K562 (cell line): ENCODE measurements around the gene MYOZ1. TPM values are rescaled to one million over a fixed set of nuclear protein-coding genes. Genes with fewer than 3 reads are reported as not detected.

ENCODE experiments used
- ATAC-seq: fragments of 200-7000 bp; cut with Tn5 transposase; 3 replicates; pipeline ENCODE4 v1.9.1; 2020; ENCODE audit warnings: moderate library complexity
- BruUV-seq: library from RNA; stranded (reverse); fragments of 400-500 nt; replicated peaks from 2 replicates; lab custom pipeline; 2021; lab: Mats Ljungman, UMichigan
- CTCF ChIA-PET: fragments of 300-600 bp; formaldehyde crosslinking; extraction: SDS; loops from one replicate; lab custom pipeline; 2021; ENCODE audit warnings: low intra/inter-chr PET ratio; lab: Yijun Ruan, JAX
- POLR2A ChIA-PET: fragments of 300-600, 350-650 bp; sonication (Branson Sonifier 250); formaldehyde crosslinking; extraction: SDS; loops from one replicate; lab custom pipeline; 2021; ENCODE audit warnings: antibody characterized with exemption, inconsistent platforms; lab: Yijun Ruan, JAX
- DNase-seq, 4 experiments: peaks; one replicate each; pipeline versions ENCODE4 v3.0.0 to v3.0.0-alpha.2; 2011 to 2018; ENCODE audit warnings: low spot score in 3 of 4, mixed read lengths in 3 of 4; ENCODE audit errors: extremely low read depth in 1 of 4
- FAIRE-seq: peaks from 2 replicates; lab custom pipeline; 2011; peaks lifted over from hg19 to GRCh38; lab: Jason Lieb, UNC
- H2AFZ ChIP-seq: 2 replicates; pipeline ENCODE4 v1.6.0; 2011; ENCODE audit warnings: low read depth, low read length, control low read depth, inconsistent platforms
- H3K27ac ChIP-seq: fragments of 200-600 bp; 3 replicates; pipeline ENCODE4 v1.8.0; 2011; ENCODE audit warnings: low read depth, mild to moderate bottlenecking, control low read depth, inconsistent platforms, low read length, moderate library complexity, mixed read lengths; ENCODE audit errors: extremely low read depth
- H3K27me3 ChIP-seq, 2 experiments: fragments of 300-600 bp in 1 of 2; 2 replicates in 1 of 2; 3 replicates in 1 of 2; pipeline versions ENCODE4 v1.6.0 to v1.8.0; 2011; ENCODE audit warnings: inconsistent platforms in 2 of 2, low read length in 2 of 2, mild to moderate bottlenecking in 1 of 2, mixed read lengths in 1 of 2, moderate library complexity in 1 of 2; ENCODE audit not compliant: control insufficient read depth in 2 of 2, insufficient read depth in 2 of 2
- H3K36me3 ChIP-seq: fragments of 300-600 bp; 3 replicates; pipeline ENCODE4 v1.8.0; 2011; ENCODE audit warnings: mild to moderate bottlenecking, low read length, inconsistent platforms; ENCODE audit not compliant: control insufficient read depth, insufficient read depth
- H3K4me1 ChIP-seq, 2 experiments: fragments of 200-600 bp in 1 of 2; replicated peaks in 1 of 2; 2 replicates in 1 of 2; 3 replicates in 1 of 2; pipeline versions ENCODE4 v1.5.1 to v1.8.0; 2011; ENCODE audit warnings: inconsistent platforms in 2 of 2, low read length in 2 of 2, mild to moderate bottlenecking in 1 of 2, mixed read lengths in 1 of 2, moderate library complexity in 1 of 2; ENCODE audit not compliant: control insufficient read depth in 2 of 2, insufficient read depth in 2 of 2
- H3K4me2 ChIP-seq: 2 replicates; pipeline ENCODE4 v1.6.1; 2011; ENCODE audit warnings: low read length, control low read depth, inconsistent platforms, mixed read lengths; ENCODE audit not compliant: insufficient read depth
- H3K4me3 ChIP-seq: fragments of 200-600 bp; sonication (generic), shearing (Covaris generic); 2 replicates; pipeline ENCODE4 v1.5.1; 2016; ENCODE audit warnings: control low read depth, inconsistent platforms
- H3K79me2 ChIP-seq: fragments of 200-600 bp; 3 replicates; pipeline ENCODE4 v1.8.0; 2011; ENCODE audit warnings: low read length, inconsistent platforms; ENCODE audit not compliant: control insufficient read depth, insufficient read depth
- H3K9ac ChIP-seq, 2 experiments: 2 replicates each; pipeline versions ENCODE4 v1.6.0 to v1.6.1; 2011; ENCODE audit warnings: low read depth in 2 of 2, low read length in 2 of 2, control low read depth in 1 of 2, inconsistent platforms in 1 of 2, mild to moderate bottlenecking in 1 of 2, mixed read lengths in 1 of 2; ENCODE audit not compliant: insufficient read depth in 1 of 2
- H3K9me1 ChIP-seq: one replicate; pipeline ENCODE4 v1.6.0; 2011; ENCODE audit warnings: inconsistent platforms, mild to moderate bottlenecking, low read length, moderate library complexity; ENCODE audit not compliant: control insufficient read depth, insufficient read depth
- H3K9me3 ChIP-seq: replicated peaks from 2 replicates; pipeline ENCODE4 v1.5.1; 2011; ENCODE audit warnings: low read depth, low read length, inconsistent platforms; ENCODE audit not compliant: control insufficient read depth, insufficient read depth
- H4K20me1 ChIP-seq: replicated peaks from 2 replicates; pipeline ENCODE4 v1.6.1; 2011; ENCODE audit warnings: low read length, inconsistent platforms, mixed read lengths; ENCODE audit not compliant: control insufficient read depth, insufficient read depth
- CC2D1A ChIP-seq: fragments of 450-650 bp; IDR thresholded peaks from 2 replicates; pipeline ENCODE4 v1.6.1; 2017; ENCODE audit warnings: mild to moderate bottlenecking
- KLF13 ChIP-seq: fragments of 450-650 bp; IDR thresholded peaks from 2 replicates; pipeline ENCODE4 v1.6.1; 2016; ENCODE audit warnings: missing genetic modification characterization, low read depth, mild to moderate bottlenecking, missing compliant biosample characterization, moderate library complexity, borderline replicate concordance
- MAFF ChIP-seq: IDR thresholded peaks from 2 replicates; pipeline ENCODE4 v1.6.1; 2012; ENCODE audit warnings: low read length, improper control_type of control experiment
- OTX1 ChIP-seq: fragments of 450-650 bp; formaldehyde crosslinking; IDR thresholded peaks from 2 replicates; pipeline ENCODE4 v1.4.0; 2022; ENCODE audit warnings: mild to moderate bottlenecking
- ZNF175 ChIP-seq: fragments of 200-800 bp; sonication (Bioruptor generic); IDR thresholded peaks from 2 replicates; pipeline ENCODE4 v1.6.1; 2016; ENCODE audit warnings: low read depth, mild to moderate bottlenecking, missing genetic modification characterization, missing compliant biosample characterization
- ZNF347 ChIP-seq: fragments of 450-650 bp; formaldehyde crosslinking; IDR thresholded peaks from 2 replicates; pipeline ENCODE4 v1.4.0; 2020; ENCODE audit warnings: low read depth, mild to moderate bottlenecking, moderate library complexity
- ZNF551 ChIP-seq: fragments of 250-450 bp; sonication (Bioruptor Pico); IDR thresholded peaks from 2 replicates; pipeline ENCODE4 v1.5.0; 2021; ENCODE audit warnings: mild to moderate bottlenecking, moderate library complexity
- ZNF76 ChIP-seq: fragments of 250-450 bp; sonication (Bioruptor Pico); IDR thresholded peaks from 2 replicates; pipeline ENCODE4 v1.4.0; 2020; ENCODE audit warnings: mild to moderate bottlenecking, moderate library complexity, borderline replicate concordance
- ZNF764 ChIP-seq: fragments of 250-450 bp; sonication (Bioruptor Pico); IDR thresholded peaks from 2 replicates; pipeline ENCODE4 v1.4.0; 2020; ENCODE audit warnings: low read depth, mild to moderate bottlenecking, moderate library complexity
- WGBS: fragments of 100-300 bp; shearing (Covaris generic); methylation state at CpG from one replicate; pipeline ENCODE4 v1.1.6; 2016; ENCODE audit warnings: low coverage, mixed read lengths; ENCODE audit not compliant: insufficient coverage; ENCODE audit errors: missing lambda C conversion rate; 5-methylcytosine and 5-hydroxymethylcytosine counted together
- in situ Hi-C: fragments of 300-500 bp; cut with MboI; formaldehyde crosslinking; loops from 4 replicates; pipeline ENCODE4 v1.15.0; 2018; ENCODE audit warnings: inconsistent platforms, mixed read lengths
- intact Hi-C: fragments of 100-400 bp; cut with micrococcal nuclease; formaldehyde crosslinking; loops from 2 replicates; pipeline ENCODE4 v1.14.2; 2022
- polyA plus RNA-seq, 8 experiments: library from polyadenylated mRNA; depleted of rRNA in 4 of 8; stranded (reverse) in 5 of 8; unstranded in 3 of 8; fragments of >200 nt; fragmentation: Nextera tagmentation in 2 of 8; fragmentation: Illumina TruSeq in 1 of 8; extraction: Ambion mirVana in 2 of 8; extraction: Trizol in 1 of 8; gene quantifications; 2 replicates each; pipeline versions ENCODE4 v1.2.1 to v1.2.3, GENCODE V29; 2011 to 2014; ENCODE audit warnings: inconsistent platforms in 1 of 8, missing spikeins in 1 of 8
- total RNA-seq, 7 experiments: library from RNA; depleted of rRNA in 6 of 7; stranded (reverse); fragments of >200 nt in 6 of 7; fragmentation: Illumina TruSeq in 2 of 7; extraction: Trizol in 2 of 7; gene quantifications; 2 replicates each; pipeline versions ENCODE4 v1.2.1 to v1.2.3, GENCODE V29; 2011 to 2021; ENCODE audit warnings: low replicate concordance in 1 of 7
- TF ChIP-seq, protein P1 (sequence below), 2 experiments: IDR thresholded peaks; 2 replicates each; pipeline ENCODE4 v1.6.1; 2012; ENCODE audit warnings: improper control_type of control experiment in 2 of 2, low read depth in 2 of 2, low read length in 2 of 2, borderline replicate concordance in 1 of 2

MYOZ1 gene
- total and polyA plus RNA-seq, 9 of the 15 experiments (the other 6 are each of a cell fraction or from before 2014, with no cell fraction given) = 0.03 to 0.18 (median 0.07) TPM; not detected in 5

DNA sequence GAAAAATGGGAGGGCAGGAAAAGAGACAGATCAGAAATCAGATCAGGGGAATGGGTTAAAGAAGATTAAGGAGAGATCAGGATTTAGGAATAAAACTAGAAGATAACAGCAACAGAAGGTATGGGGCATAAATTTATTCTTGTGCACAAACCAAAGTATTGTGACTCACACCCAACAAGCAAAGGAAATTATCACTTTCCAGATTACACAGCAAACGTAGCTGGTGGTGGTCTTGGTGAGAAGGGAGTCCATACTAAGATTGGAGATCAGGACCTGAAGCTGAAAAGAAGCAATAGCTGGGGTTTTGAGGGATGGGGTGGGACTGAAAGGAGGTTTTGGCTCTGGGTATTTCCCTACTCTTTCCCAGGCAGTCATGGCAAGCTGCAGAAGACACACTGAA lies 3.5 kb upstream of the MYOZ1 start (continued):
- TF ChIP-seq, protein P1, sequence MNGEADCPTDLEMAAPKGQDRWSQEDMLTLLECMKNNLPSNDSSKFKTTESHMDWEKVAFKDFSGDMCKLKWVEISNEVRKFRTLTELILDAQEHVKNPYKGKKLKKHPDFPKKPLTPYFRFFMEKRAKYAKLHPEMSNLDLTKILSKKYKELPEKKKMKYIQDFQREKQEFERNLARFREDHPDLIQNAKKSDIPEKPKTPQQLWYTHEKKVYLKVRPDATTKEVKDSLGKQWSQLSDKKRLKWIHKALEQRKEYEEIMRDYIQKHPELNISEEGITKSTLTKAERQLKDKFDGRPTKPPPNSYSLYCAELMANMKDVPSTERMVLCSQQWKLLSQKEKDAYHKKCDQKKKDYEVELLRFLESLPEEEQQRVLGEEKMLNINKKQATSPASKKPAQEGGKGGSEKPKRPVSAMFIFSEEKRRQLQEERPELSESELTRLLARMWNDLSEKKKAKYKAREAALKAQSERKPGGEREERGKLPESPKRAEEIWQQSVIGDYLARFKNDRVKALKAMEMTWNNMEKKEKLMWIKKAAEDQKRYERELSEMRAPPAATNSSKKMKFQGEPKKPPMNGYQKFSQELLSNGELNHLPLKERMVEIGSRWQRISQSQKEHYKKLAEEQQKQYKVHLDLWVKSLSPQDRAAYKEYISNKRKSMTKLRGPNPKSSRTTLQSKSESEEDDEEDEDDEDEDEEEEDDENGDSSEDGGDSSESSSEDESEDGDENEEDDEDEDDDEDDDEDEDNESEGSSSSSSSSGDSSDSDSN (IDR thresholded peaks at IDR 0.05; ENCODE audit: borderline replicate concordance in 1 of 2, low read depth in 2 of 2, low read length in 2 of 2) = no peak

DNA sequence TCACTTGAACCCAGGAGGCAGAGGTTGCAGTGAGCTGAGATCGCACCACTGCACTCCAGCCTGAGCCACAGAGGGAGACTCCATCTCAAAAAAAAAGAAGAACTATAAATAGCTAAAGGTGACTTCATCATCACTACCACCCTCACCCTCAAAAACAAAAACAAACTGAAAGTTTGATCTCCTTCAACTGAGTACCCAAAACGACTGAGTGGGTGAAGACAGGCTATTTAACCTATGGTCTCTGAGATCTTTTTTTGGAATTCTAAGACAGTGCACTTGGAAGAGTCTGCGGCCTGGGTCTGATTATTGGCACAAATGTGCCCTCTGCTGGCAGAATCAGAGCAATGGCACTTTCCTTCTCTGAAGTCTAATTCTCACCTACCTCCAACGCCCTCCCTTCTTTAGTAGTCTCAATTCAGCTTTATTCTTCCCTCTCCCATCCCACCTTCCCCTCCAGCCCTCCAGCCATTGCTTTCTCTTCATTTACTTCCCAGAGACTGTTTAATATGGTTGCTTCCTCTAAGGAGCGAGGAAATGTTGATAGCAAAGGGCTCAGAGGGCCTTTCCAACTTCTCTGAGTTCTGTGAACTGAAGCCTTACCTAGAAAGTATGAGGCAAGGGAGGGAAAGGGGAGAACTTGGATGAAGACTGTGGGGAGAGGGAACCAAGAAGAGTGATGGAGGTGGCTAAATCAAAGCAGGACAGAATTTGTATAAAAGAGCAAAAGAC lies 2.9 kb upstream of the MYOZ1 start:
- Histone ChIP-seq H3K4me2 (no peak overlapping the region), H3K4me1 (peaks cover 16 to 28% of the 10 kb centered on the region in 2 experiments), H3K36me3 (no peaks in the 10 kb centered on the region), H3K9me1 (no peaks in the 10 kb centered on the region), H3K9ac (no peak overlapping the region), H3K27me3 (peaks cover 12 to 14% of the 10 kb centered on the region in 2 experiments; a peak in 4 of 5 replicates), H4K20me1 (no peaks in the 10 kb centered on the region; the same call in 1 of the 2 replicates), H3K9me3 (no peaks in the 10 kb centered on the region), H3K4me3 (no peak overlapping the region), H3K79me2 (no peaks in the 10 kb centered on the region), H2AFZ (peak overlapping the region; percentile 73), H3K27ac (no peak overlapping the region)
- no TSS peak for BruUV-seq
- POLR2A ChIA-PET = interaction anchor here (1.0 to 1.1 kb wide), 4 partner anchors 14 to 128 kb away, joined by 3 to 4 read pairs (median 4); a partner anchor contains a TSS
- 10% methylated on average over 5 of the region's 5 CpGs for WGBS
- intact Hi-C loops = loop anchor here (1.0 to 10.0 kb wide), 4 partner anchors 115 to 397 kb away; partner anchors contain the start of gene DNAJC9
- FAIRE-seq (peak; percentile 93), DNase-seq (peak; percentile 74 to 83 (median 78)), ATAC-seq (peak; percentile 86)
- CTCF ChIA-PET = interaction anchor here (0.6 to 5.2 kb wide), 7 partner anchors 66 to 1177 kb away, joined by 3 to 140 read pairs (median 6); no protein-coding TSS in a partner anchor
- in situ Hi-C loops = loop anchor here (5.0 kb wide), 2 partner anchors 117 to 392 kb away; partner anchors contain the start of gene MRPS16
- TF ChIP-seq OTX1 (CRISPR knock-in tag) = 0 out of 2 replicates have a peak, but pooled peaks have one; percentile 40
- no peak for TF ChIP-seq ZNF175 (CRISPR knock-in tag)
- no peak for TF ChIP-seq ZNF347 (CRISPR knock-in tag)
- peak; percentile 91 for TF ChIP-seq CC2D1A
- no peak for TF ChIP-seq ZNF76
- 0 out of 2 replicates have a peak, but pooled peaks have one; percentile 38 for TF ChIP-seq KLF13 (tag)
- TF ChIP-seq ZNF764 = no peak
- no peak for TF ChIP-seq ZNF551 (CRISPR knock-in tag)
- TF ChIP-seq MAFF = no peak
